Hematopoietic multipotent progenitor cell treated with erythropoietin and hydrocortisone succinate and interleukin-3 and kit ligand, for 8 days (in vitro differentiated cells): ENCODE results near the gene ADGRG4.
"Not testable (repeated sequence)": the region's sequence is repeated elsewhere in the genome, so short reads cannot be mapped to it uniquely, and the experiment has no call there.

Source experiments
- DNase-seq: peaks from one replicate; pipeline ENCODE4 v3.0.0-alpha.2; 2015

The ADGRG4 gene, protein sequence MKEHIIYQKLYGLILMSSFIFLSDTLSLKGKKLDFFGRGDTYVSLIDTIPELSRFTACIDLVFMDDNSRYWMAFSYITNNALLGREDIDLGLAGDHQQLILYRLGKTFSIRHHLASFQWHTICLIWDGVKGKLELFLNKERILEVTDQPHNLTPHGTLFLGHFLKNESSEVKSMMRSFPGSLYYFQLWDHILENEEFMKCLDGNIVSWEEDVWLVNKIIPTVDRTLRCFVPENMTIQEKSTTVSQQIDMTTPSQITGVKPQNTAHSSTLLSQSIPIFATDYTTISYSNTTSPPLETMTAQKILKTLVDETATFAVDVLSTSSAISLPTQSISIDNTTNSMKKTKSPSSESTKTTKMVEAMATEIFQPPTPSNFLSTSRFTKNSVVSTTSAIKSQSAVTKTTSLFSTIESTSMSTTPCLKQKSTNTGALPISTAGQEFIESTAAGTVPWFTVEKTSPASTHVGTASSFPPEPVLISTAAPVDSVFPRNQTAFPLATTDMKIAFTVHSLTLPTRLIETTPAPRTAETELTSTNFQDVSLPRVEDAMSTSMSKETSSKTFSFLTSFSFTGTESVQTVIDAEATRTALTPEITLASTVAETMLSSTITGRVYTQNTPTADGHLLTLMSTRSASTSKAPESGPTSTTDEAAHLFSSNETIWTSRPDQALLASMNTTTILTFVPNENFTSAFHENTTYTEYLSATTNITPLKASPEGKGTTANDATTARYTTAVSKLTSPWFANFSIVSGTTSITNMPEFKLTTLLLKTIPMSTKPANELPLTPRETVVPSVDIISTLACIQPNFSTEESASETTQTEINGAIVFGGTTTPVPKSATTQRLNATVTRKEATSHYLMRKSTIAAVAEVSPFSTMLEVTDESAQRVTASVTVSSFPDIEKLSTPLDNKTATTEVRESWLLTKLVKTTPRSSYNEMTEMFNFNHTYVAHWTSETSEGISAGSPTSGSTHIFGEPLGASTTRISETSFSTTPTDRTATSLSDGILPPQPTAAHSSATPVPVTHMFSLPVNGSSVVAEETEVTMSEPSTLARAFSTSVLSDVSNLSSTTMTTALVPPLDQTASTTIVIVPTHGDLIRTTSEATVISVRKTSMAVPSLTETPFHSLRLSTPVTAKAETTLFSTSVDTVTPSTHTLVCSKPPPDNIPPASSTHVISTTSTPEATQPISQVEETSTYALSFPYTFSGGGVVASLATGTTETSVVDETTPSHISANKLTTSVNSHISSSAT (N-terminal part only)

DNA sequence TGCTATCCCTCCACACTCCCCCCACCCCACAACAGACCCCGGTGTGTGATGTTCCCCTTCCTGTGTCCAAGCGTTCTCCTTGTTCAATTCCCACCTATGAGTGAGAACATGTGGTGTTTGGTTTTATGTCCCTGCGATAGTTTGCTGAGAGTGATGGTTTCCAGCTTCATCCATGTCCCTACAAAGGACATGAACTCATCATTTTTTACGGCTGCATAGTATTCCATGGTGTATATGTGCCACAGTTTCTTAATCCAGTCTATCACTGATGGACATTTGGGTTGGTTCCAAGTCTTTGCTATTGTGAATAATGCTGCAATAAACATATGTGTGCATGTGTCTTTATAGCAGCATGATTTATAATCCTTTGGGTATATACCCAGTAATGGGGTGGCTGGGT lies at the start of gene ADGRG4:
TSS of gene ADGRG4 (plus strand) at position 243 of the 400 bp plus-strand sequence. CDS start 7,815 bp downstream, outside the sequence.
- not testable (repeated sequence) for DNase-seq

DNA sequence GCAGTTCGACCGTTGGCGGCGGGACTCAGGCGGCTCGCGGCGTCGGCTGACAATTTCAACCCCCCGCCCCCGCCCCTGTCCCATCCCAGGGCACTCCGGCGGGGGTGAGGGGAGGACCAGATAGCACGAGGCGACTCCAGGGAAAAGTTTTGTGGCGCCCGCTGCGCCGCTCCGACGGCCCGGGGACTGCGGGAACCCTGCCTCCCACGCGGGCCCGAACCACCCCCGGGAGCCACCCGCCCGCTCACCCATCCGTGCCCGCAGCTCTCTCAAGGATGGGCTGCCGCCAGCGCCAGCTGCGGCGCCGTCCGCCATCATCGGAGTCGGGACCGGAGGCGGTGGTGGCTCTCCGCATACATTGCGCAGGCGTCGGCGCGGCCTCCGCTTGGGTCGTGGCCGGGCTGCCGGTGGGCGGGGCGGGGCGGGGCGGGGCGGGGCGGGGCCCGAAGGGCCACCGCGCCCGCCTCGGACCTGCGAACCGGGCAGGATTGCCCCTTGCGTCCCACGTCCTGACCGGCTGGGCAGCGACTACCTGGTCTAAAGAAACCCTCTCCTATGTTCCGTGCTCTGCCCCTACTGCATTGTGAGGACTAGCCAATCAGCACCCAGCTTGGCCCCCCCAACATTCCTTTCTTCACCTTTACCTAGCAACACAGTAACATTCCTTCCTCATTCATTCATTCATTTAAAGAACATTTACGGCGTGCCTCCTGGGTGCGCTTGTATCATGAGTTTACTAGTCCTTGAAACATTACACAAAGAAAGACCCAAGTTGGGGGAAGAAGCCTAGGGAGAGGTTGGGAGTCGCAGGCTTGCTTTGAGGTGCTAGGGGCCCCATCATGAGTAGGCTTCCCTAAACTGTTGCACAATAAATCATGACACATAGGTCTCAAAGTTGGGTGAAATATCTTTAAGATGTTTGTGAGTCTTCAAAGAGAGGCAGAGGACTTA lies 49.4 kb upstream of the ADGRG4 start, which contains the start of gene MAP7D3:
TSS of gene MAP7D3 (minus strand) at position 360 of the 951 bp plus-strand sequence. CDS start at position 318, 42 bp downstream.
- peak; percentile 58 for DNase-seq

DNA sequence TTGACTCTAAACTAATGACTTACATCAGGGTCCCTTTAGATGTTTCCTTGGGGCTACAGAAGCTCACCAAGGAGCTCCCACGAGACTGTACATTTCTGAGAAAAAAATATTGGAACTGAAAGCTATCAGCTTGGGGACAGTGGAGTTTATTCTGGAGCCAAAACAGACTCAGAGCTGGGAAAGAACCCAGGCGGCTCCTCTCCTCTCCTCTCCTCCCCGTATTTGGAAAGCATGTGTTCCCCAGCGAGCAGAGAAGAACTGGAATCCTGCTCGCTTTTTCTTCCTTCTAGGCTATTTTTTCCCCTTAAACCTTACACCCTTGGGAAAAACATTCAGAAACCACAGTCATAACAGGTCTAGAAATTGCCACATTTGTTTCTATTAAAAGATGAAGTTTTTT lies 45.2 kb upstream of the ADGRG4 start:
- DNase-seq: no peak

DNA sequence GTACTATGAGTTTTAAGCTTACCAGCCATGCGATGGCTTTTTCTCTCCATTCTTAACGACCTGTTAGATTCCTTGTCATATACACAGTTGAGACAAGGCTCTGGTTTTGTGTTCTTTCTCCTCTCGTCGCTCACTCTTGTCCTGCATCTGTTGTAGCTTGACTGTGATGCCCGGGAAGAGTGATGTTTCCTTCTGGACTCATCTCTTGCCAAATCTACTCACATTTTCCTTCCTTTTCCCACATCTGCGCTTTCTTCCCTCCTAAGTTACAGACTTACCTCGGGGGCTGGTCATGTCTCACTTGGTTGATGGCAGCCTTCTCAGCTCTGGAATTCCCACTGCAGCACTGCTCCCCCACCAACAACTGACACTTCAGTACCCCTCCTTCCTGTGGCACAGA lies 44.7 kb upstream of the ADGRG4 start:
- no peak for DNase-seq

DNA sequence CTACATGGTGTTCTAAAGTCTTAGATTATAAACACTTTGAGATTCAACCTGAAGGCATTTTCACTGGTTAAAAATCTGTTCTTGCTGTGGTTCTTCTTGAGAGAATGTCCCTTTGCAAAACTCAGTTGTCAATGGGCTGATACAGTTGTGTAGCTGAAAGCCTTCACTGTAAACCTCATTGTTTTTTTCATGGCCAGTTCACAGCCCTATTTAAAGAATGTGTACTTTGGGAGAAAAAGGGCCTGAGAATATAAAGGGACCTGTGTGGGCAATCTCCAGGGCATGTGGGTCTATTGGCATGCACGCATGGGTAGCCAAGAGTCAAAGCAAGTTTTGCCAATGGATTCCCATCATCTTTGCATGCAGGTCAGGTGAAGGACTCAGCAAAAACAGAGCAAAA lies 41.8 kb upstream of the ADGRG4 start:
- no peak for DNase-seq

DNA sequence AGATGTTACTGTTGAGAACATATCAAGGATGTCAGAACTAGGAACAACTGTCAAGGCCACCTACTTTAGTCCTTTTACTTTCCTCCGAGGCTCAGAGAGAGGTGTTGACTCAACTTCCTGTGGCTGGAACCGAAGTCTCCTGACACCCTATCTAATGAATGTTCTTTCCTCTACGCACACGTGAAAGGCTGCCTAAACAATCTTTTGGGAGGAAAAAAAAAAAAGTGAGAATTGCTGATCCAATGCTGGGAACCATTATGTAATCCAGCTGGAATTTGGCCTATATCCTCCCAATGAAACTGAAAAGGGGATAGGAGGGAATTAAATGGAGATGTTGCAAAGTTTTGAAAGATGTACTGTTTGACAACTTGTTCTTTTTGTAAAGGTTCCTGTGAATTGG lies 41.2 kb upstream of the ADGRG4 start:
- no peak for DNase-seq

DNA sequence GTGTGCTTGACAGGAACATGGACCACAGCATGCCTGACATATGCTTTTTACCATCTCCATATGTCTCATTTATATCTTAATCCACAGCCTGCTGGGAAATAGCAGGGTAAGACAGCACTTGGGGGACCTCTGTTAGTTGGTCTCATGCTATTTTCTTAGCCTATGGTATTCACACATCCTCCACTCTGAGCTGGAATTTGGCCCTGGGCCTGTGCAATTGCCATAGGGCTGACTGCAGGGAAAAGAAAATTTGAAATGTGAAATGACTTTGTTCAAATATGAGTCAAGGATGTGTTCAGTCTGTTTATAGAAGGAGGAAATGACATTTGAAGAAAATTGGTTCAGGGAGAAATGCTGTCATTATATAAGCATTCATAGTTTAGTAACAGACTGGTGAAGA lies 40.0 kb upstream of the ADGRG4 start:
- DNase-seq: no peak

DNA sequence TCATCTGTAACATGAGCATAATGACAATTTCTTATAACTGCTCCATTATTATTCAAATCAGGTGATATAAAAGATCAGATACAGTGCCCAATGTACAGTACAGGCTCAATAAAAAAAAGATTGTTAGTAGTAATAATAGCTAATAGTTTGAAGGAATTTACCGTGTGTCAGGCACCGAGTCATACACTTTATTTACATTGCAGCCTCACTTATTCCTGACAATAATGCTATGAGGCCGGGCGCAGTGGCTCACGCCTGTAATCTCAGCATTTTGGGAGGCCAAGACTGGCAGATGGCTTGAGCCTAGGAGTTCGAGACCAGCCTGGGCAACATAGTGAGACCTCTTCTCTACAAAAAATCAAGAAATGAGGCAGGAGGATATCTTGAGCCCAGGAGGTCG lies 39.4 kb upstream of the ADGRG4 start:
- DNase-seq: no peak

DNA sequence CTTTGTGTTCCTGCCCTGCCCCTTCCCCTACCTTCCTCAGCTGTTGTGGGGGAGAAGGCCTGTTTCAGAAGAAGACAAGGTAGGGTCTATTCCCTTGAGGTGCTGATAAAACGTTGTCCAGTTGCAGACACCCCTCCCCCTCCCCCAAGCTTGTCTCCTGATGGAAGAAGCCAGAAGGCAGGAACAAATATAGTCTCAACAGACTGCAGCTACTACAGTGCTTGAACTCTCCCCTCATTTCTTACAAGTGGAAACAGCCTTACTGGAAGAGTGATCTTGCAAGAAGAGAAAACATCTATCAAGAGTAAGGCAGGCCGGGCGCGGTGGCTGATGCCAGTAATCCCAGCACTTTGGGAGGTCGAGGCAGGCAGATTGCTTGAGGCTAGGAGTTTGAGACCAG lies 38.5 kb upstream of the ADGRG4 start:
- no peak for DNase-seq

DNA sequence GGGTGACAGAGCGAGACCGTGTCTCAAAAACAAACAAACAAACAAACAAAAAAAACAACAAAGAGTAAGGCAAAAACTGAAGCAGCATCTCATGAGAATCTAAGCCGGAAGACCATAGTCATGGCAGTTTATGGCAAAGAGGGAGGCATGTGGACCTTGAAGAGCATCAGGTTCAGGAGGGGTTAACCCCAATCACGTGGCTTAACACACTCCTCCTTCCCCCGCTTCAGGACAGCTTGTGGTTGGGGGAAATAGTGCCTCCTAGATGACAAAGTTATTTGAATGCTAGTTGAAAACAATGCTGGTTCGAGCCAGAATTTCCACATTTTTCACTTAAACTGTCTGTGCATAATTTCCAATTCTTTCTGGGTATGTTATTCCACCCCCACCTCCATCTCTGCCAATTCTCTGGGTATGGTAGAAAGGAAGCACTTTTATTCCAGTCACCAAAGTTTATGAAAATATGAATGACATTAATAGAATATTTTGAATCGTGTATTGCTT lies 37.9 kb upstream of the ADGRG4 start:
- no peak for DNase-seq

DNA sequence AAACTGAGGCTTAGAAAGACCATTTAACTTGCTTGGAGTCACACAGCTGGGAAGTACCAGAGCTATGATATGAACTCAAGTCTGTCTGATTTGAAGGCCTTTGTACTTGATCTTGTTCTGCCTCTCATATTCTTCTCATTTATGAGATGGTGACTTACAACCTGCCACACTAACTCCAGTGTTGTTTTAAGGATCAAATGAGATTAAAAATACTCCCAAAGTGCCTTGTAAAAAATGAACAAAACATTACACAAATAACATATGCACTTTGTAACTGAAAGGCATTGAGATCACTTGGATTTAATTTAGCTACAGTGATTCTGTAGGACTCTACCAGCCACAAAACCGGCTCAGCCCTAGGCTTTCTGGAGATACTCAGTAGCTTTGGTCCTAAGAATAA lies 33.9 kb upstream of the ADGRG4 start:
- DNase-seq: no peak

DNA sequence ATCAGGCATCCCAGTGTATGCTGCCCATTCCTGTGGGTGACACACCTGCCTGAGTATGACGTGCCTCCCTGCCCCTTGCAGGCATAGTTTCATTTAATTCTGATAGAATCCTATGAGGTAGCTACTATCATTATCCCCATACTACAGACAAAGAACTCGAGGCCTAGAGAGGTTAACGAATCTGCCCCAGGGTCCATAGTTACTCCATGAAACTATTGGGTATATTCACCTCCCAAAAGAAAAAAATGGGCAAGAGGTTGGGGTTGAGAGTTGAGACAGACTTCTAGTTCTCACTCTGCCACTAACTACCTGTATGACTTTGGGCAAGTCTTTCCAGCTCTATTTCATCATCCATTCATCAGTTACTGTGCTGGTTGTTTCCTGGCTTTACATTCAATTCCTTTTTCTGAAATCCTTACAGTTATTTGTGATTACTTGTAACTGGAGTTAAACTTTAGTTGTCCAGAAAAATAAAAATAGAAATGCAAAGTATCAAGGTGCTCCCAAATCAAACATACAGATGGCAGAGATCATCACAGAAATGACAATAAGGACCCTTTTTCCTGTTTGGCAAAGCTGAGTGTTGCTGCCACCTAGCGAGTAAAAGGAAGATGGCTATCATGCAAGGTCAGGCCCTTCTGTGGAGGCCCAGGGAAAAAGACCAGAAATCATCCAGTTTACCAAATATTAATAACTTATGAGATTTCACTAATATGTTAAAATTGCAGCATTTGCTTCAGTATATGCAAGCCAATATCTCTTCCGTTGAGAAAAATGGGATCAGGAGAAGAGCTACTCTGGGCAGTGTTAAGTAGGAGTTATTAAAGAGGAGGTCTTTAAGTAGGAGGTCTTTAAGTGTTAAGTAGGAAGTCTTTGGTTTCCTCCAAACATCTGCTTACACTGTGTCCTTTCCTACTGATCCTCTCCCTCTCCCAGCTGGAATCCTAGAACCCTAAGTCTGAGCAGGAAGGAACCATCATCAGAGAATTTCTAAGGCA lies 32.4 kb upstream of the ADGRG4 start:
- DNase-seq: peak; percentile 44

DNA sequence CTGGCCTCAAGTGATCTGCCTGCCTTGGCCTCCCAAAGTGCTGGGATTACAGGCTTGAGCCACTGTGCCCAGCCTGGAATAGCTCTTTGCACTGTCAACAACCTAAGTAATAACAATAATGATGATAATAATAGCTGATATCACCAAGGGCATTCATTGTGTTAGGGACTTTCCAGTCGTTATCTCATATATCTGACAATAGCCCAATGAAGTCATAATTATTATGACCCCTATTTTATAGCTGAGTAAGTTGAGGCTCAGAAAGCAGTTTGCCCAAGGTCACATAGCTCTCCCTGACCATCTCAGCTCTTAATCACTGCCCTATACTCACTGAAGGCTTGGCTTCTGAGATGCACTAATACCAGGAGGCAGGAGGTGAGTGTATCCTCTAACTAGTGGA lies 30.8 kb upstream of the ADGRG4 start:
- DNase-seq: no peak

DNA sequence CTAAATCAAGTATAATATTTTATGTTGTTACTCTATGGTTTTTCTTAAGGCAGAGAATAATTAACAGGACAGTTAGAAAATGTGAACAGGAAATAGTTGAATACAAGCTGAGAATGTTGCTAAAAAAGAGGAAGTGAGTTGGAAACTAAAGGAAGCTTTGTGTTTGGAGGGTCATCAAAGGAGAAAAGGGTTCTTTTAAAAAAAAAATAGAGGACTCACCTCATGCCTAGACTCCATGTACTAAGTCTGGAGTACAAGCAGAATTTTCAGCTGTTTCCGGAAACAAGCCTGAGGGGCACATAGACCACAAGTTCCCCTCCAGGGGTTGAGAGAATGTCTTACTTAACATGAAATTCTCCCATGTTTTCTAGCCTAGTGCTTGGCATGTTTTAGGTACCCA lies 29.5 kb upstream of the ADGRG4 start:
- no peak for DNase-seq

DNA sequence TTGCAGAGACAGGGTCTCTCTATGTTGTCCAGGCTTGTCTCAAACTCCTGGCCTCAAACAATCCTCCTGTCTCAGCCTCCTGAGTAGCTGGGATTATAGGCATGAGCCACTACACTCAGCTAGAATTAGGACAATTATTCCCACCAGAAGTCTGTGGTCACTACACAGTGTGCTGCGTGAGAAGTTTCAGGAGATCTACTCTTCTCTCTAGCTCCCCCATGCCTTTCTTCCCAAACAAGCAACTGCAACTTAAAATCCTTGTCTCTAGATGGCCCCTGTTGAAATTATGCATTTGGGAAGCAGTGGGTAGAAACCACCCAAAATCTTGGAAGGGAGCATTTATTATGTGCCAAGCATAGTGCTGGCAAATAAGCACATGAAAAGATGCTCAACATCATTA lies 28.4 kb upstream of the ADGRG4 start:
- DNase-seq: no peak

DNA sequence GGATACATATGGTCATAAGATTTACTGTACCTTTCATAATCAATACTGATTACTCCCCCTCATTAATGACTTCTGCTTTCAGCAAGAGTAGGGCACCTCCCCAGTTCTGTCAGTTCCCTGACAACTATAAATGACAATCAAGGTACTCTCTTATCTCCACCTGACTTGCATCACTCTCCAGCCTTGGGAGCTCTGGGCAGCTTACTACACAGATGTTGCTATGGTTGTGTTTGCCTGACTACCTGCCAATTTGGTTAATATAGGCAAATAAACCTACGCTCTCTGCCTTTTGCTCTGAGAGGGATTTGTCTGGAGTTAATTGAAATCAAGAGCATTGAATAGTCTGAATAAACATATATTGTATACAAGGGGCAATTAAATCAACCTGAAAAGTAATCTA lies 26.8 kb upstream of the ADGRG4 start:
- DNase-seq: no peak

DNA sequence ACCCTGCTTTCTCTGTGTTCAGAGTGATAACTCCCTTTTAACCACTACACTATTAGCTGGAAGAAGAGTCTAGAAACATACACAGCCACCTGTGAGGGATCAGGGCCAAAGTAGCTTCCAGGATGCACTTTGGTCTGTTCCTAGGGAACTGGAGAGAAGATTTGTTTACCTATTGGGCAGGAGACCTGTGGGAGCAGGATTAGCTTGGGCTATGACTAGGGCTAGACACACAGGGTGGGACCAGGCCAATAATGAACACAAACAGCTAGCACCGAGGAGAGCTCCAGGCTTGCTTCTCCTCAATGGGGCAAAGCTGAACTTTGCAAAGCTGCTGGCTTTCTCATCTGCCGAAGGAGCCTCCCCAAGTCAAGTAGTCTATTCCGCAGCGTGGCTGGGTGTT lies 25.2 kb upstream of the ADGRG4 start:
- DNase-seq: no peak

DNA sequence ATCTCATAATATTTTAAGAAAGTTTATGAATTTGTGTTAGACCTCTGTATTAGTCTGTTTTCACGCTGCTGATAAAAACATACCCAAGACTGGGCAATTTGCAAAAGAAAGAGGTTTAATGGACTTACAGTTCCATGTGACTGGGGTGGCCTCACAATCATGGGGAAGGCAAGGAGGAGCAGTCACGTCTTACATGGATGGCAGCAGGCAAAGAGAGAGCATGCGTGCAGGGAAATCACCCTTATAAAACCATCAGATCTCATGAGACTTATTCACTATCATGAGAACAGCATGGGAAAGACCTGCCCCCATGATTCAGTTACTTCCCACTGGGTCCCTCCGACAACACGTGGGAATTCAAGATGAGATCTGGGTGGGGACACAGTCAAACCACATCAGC lies 14.4 kb upstream of the ADGRG4 start:
- DNase-seq: not testable (repeated sequence)

DNA sequence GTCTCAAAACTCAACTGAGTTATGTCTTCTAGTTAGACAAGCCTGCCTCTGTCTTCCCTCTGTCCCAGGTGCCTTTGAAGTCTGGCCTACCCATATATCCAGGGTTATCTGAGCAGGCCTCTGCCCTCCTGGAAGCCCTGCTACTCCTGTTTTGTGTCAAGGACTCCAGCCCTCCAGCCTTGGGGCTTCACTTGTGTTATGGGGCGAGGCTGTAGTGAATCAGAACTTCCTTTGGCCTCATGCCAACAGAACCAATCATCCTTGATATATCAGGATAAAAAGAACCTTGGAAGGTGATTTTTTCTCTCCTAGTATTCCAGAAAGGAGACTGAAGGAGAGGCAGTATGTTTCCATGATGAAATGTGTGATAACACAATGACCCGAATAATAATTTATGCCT lies 8.9 kb upstream of the ADGRG4 start:
- DNase-seq: no peak

DNA sequence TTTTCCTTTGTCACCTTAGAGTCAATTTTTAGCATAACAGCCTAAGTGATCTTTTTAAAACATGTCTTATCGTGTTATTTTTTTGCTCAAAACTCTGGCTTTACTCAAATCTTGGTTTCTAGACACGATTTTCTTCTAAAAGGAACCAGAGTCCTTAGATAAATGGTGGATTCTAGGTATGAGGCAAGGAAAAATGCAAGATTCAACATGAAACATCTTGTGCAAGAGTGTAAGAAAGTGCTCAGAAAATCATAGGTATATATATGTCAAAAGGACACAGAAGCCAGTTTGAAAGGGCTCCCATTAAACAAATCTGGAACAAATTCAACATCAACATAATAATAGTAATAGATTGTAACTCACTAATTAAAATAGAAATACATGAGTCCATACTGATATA lies 8.1 kb upstream of the ADGRG4 start:
- DNase-seq: no peak
